Activated B cell treated with CpG ODN at 0.5 μM for 24 hours (primary cell): ENCODE measurements around the gene ADAMTS16. TPM values are rescaled to one million over a fixed set of nuclear protein-coding genes. Genes with fewer than 3 reads are reported as not detected.

Source experiments
- ATAC-seq: fragments of 200-7000 bp; cut with Tn5 transposase; one replicate; pipeline ENCODE4 v1.10.0; 2021; ENCODE audit warnings: low read depth, mild to moderate bottlenecking, moderate library complexity
- CTCF ChIA-PET: fragments of 350-600 bp; sonication (Branson Sonifier 250); formaldehyde crosslinking; loops from one replicate; lab custom pipeline; 2021; ENCODE audit warnings: antibody characterized with exemption; lab: Charles Lee
- POLR2A ChIA-PET: fragments of 350-600 bp; sonication (Branson Sonifier 250); formaldehyde crosslinking; loops from one replicate; lab custom pipeline; 2021; ENCODE audit warnings: antibody characterized with exemption; lab: Charles Lee
- DNase-seq: peaks from one replicate; pipeline ENCODE4 v3.0.0; 2022
- H3K27ac Mint-ChIP-seq: one replicate; pipeline ENCODE4 v1.8.0; 2020; ENCODE audit warnings: mixed read lengths
- H3K27me3 Mint-ChIP-seq: one replicate; pipeline ENCODE4 v1.8.0; 2021; ENCODE audit warnings: mixed read lengths
- H3K36me3 Mint-ChIP-seq: one replicate; pipeline ENCODE4 v1.8.0; 2021; ENCODE audit warnings: low read depth, mixed read lengths
- H3K4me1 Mint-ChIP-seq: one replicate; pipeline ENCODE4 v1.8.0; 2021; ENCODE audit warnings: mixed read lengths
- H3K4me3 Mint-ChIP-seq: one replicate; pipeline ENCODE4 v1.8.0; 2020; ENCODE audit warnings: mild to moderate bottlenecking, mixed read lengths
- H3K9me3 Mint-ChIP-seq: one replicate; pipeline ENCODE4 v1.8.0; 2020; ENCODE audit warnings: mixed read lengths
- intact Hi-C: fragments of 100-400 bp; cut with micrococcal nuclease; formaldehyde crosslinking; loops from one replicate; pipeline ENCODE4 v1.15.1; 2024
- total RNA-seq: library from RNA; stranded (reverse); gene quantifications from 2 replicates; pipeline ENCODE4 v1.2.3, GENCODE V29; 2022
- TF ChIP-seq, protein P1 (sequence below): fragments of 200-600 bp; IDR thresholded peaks from one replicate; pipeline ENCODE4 v1.8.0; 2022; ENCODE audit warnings: antibody characterized with exemption, mild to moderate bottlenecking

ADAMTS16 gene
- total RNA-seq, 1 donor from 2014 or later = not detected

DNA sequence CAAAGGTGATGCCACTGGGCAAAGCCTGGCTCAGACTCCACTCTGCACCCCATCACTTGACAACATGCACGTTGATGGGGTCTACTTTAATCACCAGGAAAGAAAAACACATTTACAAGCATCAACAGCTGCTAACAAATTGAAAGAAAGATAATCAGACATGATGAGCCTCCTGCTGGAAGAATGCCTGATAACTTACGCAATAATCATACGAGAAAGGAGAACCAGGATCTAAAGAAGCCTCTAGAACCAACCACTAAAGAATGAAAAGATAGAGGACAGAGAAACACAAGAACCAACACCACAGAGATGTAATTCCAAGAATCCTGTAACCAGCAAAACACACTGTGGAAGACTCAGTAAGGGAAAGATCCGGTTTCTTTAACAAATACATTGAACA is 162.1 kb downstream of the ADAMTS16 start:
- ATAC-seq (no peak), DNase-seq (no peak)
- intact Hi-C loops = no loop called here
- Mint-ChIP-seq H3K27me3 (no peaks in the 10 kb centered on the region), H3K4me3 (no peak overlapping the region), H3K4me1 (no peaks in the 10 kb centered on the region), H3K9me3 (peaks cover 18% of the 10 kb centered on the region), H3K27ac (no peak overlapping the region), H3K36me3 (no peaks in the 10 kb centered on the region)
- TF ChIP-seq, protein P1, sequence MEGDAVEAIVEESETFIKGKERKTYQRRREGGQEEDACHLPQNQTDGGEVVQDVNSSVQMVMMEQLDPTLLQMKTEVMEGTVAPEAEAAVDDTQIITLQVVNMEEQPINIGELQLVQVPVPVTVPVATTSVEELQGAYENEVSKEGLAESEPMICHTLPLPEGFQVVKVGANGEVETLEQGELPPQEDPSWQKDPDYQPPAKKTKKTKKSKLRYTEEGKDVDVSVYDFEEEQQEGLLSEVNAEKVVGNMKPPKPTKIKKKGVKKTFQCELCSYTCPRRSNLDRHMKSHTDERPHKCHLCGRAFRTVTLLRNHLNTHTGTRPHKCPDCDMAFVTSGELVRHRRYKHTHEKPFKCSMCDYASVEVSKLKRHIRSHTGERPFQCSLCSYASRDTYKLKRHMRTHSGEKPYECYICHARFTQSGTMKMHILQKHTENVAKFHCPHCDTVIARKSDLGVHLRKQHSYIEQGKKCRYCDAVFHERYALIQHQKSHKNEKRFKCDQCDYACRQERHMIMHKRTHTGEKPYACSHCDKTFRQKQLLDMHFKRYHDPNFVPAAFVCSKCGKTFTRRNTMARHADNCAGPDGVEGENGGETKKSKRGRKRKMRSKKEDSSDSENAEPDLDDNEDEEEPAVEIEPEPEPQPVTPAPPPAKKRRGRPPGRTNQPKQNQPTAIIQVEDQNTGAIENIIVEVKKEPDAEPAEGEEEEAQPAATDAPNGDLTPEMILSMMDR = no peak
- POLR2A ChIA-PET = no interaction called here
- CTCF ChIA-PET = no interaction called here

DNA sequence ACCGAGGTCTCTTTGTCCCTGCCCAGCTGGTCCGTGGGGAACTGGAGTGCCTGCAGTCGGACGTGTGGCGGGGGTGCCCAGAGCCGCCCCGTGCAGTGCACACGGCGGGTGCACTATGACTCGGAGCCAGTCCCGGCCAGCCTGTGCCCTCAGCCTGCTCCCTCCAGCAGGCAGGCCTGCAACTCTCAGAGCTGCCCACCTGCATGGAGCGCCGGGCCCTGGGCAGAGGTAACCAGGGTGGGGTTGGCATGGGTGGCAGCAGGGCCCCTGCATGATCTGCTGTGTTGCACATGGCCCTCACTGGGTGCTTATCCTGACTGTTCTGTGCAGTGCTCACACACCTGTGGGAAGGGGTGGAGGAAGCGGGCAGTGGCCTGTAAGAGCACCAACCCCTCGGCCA is 163.1 kb downstream of the ADAMTS16 start:
- ChIA-PET POLR2A (no interaction called here), CTCF (no interaction called here)
- TF ChIP-seq, protein P1 = no peak
- H3K4me3 Mint-ChIP-seq = no peak overlapping the region
- no peaks in the 10 kb centered on the region for H3K36me3 Mint-ChIP-seq
- H3K27ac Mint-ChIP-seq = no peak overlapping the region
- ATAC-seq (no peak), DNase-seq (no peak)
- intact Hi-C loops = no loop called here
- no peaks in the 10 kb centered on the region for H3K27me3 Mint-ChIP-seq
- no peaks in the 10 kb centered on the region for H3K4me1 Mint-ChIP-seq
- H3K9me3 Mint-ChIP-seq = peaks cover 18% of the 10 kb centered on the region

- intact Hi-C loops = no loop called here
- H3K4me3 Mint-ChIP-seq = no peak overlapping the region
- no peak overlapping the region for H3K27ac Mint-ChIP-seq
- H3K9me3 Mint-ChIP-seq = peaks cover 18% of the 10 kb centered on the region
- H3K27me3 Mint-ChIP-seq = no peaks in the 10 kb centered on the region
- TF ChIP-seq, protein P1 = no peak
- CTCF ChIA-PET = no interaction called here
- H3K4me1 Mint-ChIP-seq = no peaks in the 10 kb centered on the region
- POLR2A ChIA-PET = no interaction called here
- ATAC-seq (no peak), DNase-seq (no peak)
- H3K36me3 Mint-ChIP-seq = no peaks in the 10 kb centered on the region
Observed at GRCh38 chr5:5304361-5305020, 164.4 kb downstream of the ADAMTS16 start.

DNA sequence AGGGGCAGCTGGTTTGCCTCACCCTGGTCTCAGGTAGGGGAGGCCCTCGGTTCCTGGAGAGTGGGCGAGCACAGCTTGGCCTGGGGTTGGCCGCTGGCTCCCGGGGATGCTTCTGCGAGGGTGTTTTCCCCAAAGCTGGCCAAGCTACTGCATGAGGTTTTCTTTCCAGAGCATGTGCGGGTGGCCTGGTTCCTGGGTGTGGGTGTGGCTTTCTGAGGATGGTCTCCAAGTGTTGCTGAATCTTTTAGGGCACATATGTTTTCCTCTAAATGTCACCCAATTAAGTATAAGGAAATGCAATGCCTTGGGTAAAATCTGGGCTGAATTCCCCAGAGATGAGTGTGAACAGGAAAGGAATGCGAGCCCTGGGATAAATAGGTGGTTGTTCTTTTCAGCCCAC is 166.6 kb downstream of the ADAMTS16 start:
- CTCF ChIA-PET = no interaction called here
- ATAC-seq (no peak), DNase-seq (no peak)
- no peak overlapping the region for H3K27ac Mint-ChIP-seq
- H3K4me3 Mint-ChIP-seq = no peak overlapping the region
- peaks cover 9% of the 10 kb centered on the region for H3K9me3 Mint-ChIP-seq
- intact Hi-C loops = no loop called here
- H3K36me3 Mint-ChIP-seq = no peaks in the 10 kb centered on the region
- H3K27me3 Mint-ChIP-seq = no peaks in the 10 kb centered on the region
- H3K4me1 Mint-ChIP-seq = no peaks in the 10 kb centered on the region
- TF ChIP-seq, protein P1 = no peak
- POLR2A ChIA-PET = no interaction called here

DNA sequence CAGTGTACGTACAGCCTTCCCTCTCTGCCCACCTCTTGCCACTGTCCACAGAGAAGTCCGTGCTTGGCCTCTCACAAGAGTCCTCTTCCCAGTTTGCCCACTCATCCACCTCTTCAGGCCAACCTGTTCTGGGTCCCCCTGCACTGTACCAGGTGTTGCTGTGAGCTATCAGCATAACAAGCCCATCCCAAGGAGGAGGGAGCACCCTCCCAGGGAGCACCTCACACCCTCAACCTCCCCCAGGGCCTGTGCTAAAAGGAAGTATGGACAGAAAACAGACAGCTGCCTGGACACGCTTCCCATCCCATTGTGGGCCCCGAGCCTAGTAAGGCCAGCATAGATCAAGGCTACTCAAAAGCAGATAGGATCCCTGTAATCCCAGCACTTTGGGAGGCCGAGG is 168.2 kb downstream of the ADAMTS16 start:
- POLR2A ChIA-PET = no interaction called here
- CTCF ChIA-PET = no interaction called here
- no peak overlapping the region for H3K27ac Mint-ChIP-seq
- TF ChIP-seq, protein P1 = no peak
- no peak overlapping the region for H3K4me3 Mint-ChIP-seq
- no peak for DNase-seq
- no peaks in the 10 kb centered on the region for H3K36me3 Mint-ChIP-seq
- H3K9me3 Mint-ChIP-seq = no peaks in the 10 kb centered on the region
- no peaks in the 10 kb centered on the region for H3K27me3 Mint-ChIP-seq
- no peaks in the 10 kb centered on the region for H3K4me1 Mint-ChIP-seq
- ATAC-seq = no peak
- intact Hi-C loops = no loop called here
